Breast epithelium (tissue), 4 donors: ENCODE measurements around the gene TTYH3. TPM values are rescaled to one million over a fixed set of nuclear protein-coding genes. Genes with fewer than 3 reads are reported as not detected.

Experiments
- DNase-seq, 2 donors: peaks; one replicate each; pipeline ENCODE4 v3.0.0-alpha.2; 2019; ENCODE audit warnings: low spot score in 2 of 2
- H3K27ac ChIP-seq, 2 donors: fragments of 200-600 bp; sonication (generic) in 1 of 2; one replicate each; pipeline ENCODE4 v1.5.1; 2016 to 2019; ENCODE audit warnings: mild to moderate bottlenecking in 1 of 2
- H3K27me3 ChIP-seq, 2 donors: fragments of 200-600 bp; sonication (generic) in 1 of 2; one replicate each; pipeline versions ENCODE4 v1.5.1 to v1.6.0; 2017 to 2019; ENCODE audit warnings: control low read depth in 1 of 2, mild to moderate bottlenecking in 1 of 2
- H3K36me3 ChIP-seq: fragments of 200-600 bp; one replicate; pipeline ENCODE4 v1.5.1; 2019
- H3K4me1 ChIP-seq, 2 donors: fragments of 200-600 bp; sonication (generic); one replicate each; pipeline ENCODE4 v1.5.1; 2016 to 2019; ENCODE audit warnings: control low read depth in 1 of 2
- H3K4me3 ChIP-seq, 3 donors: fragments of 200-600 bp; sonication (generic); 1 replicate in 2 of 3; 2 replicates in 1 of 3; pipeline ENCODE4 v1.5.1; 2016 to 2019; ENCODE audit warnings: mild to moderate bottlenecking in 3 of 3, moderate library complexity in 2 of 3
- H3K9me3 ChIP-seq, 2 donors: fragments of 200-600 bp; sonication (generic) in 1 of 2; one replicate each; pipeline ENCODE4 v1.5.1; 2016 to 2019; ENCODE audit warnings: control low read depth in 1 of 2
- POLR2A ChIP-seq: fragments of 450-650 bp; IDR thresholded peaks from one replicate; pipeline ENCODE4 v1.6.1; 2016; ENCODE audit warnings: antibody characterized with exemption, mild to moderate bottlenecking, moderate library complexity
- POLR2AphosphoS5 ChIP-seq, 3 donors: sonication (generic); formaldehyde crosslinking; IDR thresholded peaks; one replicate each; pipeline ENCODE4 v1.6.1; 2017; ENCODE audit warnings: antibody characterized with exemption in 3 of 3
- intact Hi-C: fragments of 100-400 bp; cut with DNase I; formaldehyde crosslinking; loops from one replicate; pipeline ENCODE4 v1.15.1; 2023; ENCODE audit warnings: low total_unique reads
- total RNA-seq, 3 donors: library from RNA; depleted of rRNA; stranded (reverse); fragments of >200 nt; gene quantifications; one replicate each; pipeline ENCODE4 v1.1.0, GENCODE V29; 2016
- TF ChIP-seq, protein P1 (sequence below), 3 donors: fragments of 450-650 bp; IDR thresholded peaks; one replicate each; pipeline ENCODE4 v1.5.1; 2016 to 2017; ENCODE audit warnings: antibody characterized with exemption in 3 of 3, mild to moderate bottlenecking in 3 of 3, moderate library complexity in 3 of 3

TTYH3 gene
- total RNA-seq, 3 donors from 2014 or later, result 11.6 to 17.9 (median 17.4) TPM

GRCh38 chr7:2687338-2687869, 55.6 kb downstream of the TTYH3 start:
- no peak for DNase-seq

DNA sequence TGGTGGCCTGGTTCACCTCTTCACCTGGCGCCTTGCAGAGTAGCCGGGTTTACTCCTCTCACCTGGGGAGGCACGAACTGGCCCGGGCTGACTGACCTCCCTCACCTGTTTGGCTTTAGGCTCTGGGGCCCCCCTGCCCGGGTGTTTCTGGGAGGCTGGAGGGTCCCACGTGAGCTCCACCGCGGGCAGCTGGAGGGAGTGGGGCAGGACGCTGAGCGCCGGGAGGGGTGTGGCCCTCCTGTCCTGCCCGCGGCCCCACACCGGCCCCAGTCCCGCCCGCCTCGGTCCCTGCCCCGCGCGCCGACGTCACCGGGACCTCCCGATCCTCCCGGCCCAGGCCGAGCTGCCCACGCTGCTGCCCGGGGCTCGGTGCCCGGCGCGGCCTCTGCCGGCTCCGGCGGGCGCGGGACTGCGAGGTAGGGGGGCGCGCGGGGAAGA, 56.1 kb downstream of the TTYH3 start, which contains the start of gene AMZ1:
Gene AMZ1 (plus strand): TSS at position 322 of the 438 bp plus-strand sequence. CDS start 12,250 bp downstream, outside the sequence.
- peak within 1 kb of the TSS; percentile 10 to 67 (median 38) for H3K4me3 ChIP-seq
- H3K36me3 ChIP-seq, result no peaks in the 10 kb centered on the region
- intact Hi-C loops, result loop anchor here (10.0 kb wide), 1 partner anchor 213 kb away; the partner anchor contains the start of gene GRIFIN
- H3K9me3 ChIP-seq, result no peaks in the 10 kb centered on the region
- no peak for DNase-seq
- H3K27ac ChIP-seq, result no peak within 1 kb of the TSS
- H3K4me1 ChIP-seq, result peaks cover 0 to 7% of the 10 kb centered on the region in 2 donors
- peaks cover 6 to 35% of the 10 kb centered on the region in 2 donors for H3K27me3 ChIP-seq
- TF ChIP-seq POLR2A (no peak), POLR2AphosphoS5 (IDR thresholded peaks at IDR 0.05) (no peak)
- TF ChIP-seq, protein P1, sequence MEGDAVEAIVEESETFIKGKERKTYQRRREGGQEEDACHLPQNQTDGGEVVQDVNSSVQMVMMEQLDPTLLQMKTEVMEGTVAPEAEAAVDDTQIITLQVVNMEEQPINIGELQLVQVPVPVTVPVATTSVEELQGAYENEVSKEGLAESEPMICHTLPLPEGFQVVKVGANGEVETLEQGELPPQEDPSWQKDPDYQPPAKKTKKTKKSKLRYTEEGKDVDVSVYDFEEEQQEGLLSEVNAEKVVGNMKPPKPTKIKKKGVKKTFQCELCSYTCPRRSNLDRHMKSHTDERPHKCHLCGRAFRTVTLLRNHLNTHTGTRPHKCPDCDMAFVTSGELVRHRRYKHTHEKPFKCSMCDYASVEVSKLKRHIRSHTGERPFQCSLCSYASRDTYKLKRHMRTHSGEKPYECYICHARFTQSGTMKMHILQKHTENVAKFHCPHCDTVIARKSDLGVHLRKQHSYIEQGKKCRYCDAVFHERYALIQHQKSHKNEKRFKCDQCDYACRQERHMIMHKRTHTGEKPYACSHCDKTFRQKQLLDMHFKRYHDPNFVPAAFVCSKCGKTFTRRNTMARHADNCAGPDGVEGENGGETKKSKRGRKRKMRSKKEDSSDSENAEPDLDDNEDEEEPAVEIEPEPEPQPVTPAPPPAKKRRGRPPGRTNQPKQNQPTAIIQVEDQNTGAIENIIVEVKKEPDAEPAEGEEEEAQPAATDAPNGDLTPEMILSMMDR (IDR thresholded peaks at IDR 0.05), result no peak

More at GRCh38 chr7:2687338-2687869, 55.6 kb downstream of the TTYH3 start:
- H3K4me3 ChIP-seq, result peak overlapping the region in 2 of 3 donors; percentile 38 to 67
- H3K36me3 ChIP-seq, result no peaks in the 10 kb centered on the region
- TF ChIP-seq POLR2A (no peak), POLR2AphosphoS5 (IDR thresholded peaks at IDR 0.05) (no peak)
- TF ChIP-seq, protein P1 (IDR thresholded peaks at IDR 0.05), result no peak
- H3K9me3 ChIP-seq, result no peaks in the 10 kb centered on the region
- no peak overlapping the region for H3K27ac ChIP-seq
- peaks cover 6 to 35% of the 10 kb centered on the region in 2 donors for H3K27me3 ChIP-seq
- intact Hi-C loops, result loop anchor here (10.0 kb wide), 1 partner anchor 213 kb away; the partner anchor contains the start of gene GRIFIN
- H3K4me1 ChIP-seq, result peaks cover 0 to 7% of the 10 kb centered on the region in 2 donors

DNA sequence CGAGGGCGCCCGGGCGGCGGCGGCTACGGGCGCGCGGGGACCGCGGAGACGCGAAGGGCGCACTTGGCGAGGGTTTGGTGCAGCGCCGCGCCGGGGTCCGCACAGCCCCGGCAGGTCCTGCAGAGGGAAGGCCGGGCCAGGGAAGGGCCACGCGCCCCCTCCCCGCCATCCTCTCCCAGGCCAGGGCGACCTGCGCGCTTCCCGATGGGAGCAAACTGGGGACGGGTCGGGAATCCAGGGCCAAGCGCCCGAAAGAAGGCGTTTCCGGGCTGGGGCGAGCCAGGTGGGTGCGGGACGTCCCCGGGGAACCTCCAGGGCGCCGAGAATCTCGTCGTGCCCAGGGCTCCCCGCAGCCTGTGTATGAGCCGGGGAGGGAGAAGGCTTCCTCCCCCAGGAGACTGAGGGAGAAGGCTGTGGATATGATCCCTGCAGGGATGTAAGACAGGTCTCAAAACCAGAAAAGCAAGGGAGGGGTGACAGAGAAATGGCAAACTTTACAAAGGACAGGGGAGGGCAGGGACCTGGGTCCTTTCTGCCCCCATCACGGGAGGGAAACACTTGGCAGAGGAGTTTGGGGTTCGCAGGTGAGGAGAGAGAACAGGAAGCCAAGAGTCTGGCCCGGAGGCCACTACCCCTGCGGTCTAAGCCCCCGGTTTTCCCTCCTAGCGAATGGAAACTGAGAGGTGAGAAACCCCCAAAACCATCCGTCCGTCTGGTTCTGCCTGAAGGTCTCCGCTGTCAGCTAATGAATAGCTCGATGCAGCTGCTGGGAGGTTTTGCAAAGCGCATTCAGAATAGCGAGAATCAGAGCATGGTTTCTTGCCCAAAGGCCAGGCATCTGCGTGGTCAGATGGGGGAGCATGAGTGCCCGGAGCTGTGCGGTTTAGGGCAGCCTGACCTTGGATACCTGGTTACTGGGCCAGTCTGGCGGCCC, 56.9 kb downstream of the TTYH3 start:
- no peaks in the 10 kb centered on the region for H3K9me3 ChIP-seq
- intact Hi-C loops, result loop anchor here (10.0 kb wide), 1 partner anchor 214 kb away; the partner anchor contains the start of gene GRIFIN
- no peak for TF ChIP-seq POLR2A
- TF ChIP-seq, protein P1 (IDR thresholded peaks at IDR 0.05), result no peak
- TF ChIP-seq POLR2AphosphoS5 (IDR thresholded peaks at IDR 0.05), result no peak
- H3K27me3 ChIP-seq, result peaks cover 6 to 35% of the 10 kb centered on the region in 2 donors
- DNase-seq, result no peak
- peak overlapping the region; percentile 10 to 67 (median 38) for H3K4me3 ChIP-seq
- peaks cover 0 to 7% of the 10 kb centered on the region in 2 donors for H3K4me1 ChIP-seq
- H3K27ac ChIP-seq, result no peak overlapping the region
- no peaks in the 10 kb centered on the region for H3K36me3 ChIP-seq

DNA sequence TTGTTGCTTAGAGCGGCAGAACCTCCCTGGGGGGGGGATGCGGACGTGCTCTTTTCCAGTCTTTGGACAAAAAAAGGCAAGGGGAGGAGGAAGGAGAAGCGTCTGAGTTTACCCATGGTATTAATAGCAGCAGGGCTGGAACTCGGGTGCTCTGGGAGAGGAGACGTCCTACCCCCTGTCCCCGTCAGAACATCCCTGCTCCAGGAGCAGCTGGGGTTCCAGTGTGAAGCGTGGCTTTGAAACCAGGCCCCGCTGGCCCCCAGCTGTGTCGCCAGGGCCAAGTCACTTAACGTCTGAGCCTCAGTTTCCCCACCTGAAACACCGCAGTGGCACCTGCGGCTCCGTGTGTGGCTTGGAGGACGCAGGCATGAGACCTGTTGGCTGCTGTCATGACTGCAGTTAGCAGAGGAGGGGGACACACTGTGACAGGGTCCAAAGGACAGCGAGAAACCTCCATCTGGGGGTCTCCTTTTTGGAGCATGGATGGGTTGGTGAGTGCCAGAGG, 57.6 kb downstream of the TTYH3 start:
- Histone ChIP-seq H3K36me3 (no peaks in the 10 kb centered on the region), H3K9me3 (no peaks in the 10 kb centered on the region), H3K27me3 (peaks cover 6 to 35% of the 10 kb centered on the region in 2 donors), H3K4me3 (peak overlapping the region in 1 of 3 donors; percentile 67), H3K4me1 (peaks cover 0 to 7% of the 10 kb centered on the region in 2 donors), H3K27ac (no peak overlapping the region)
- TF ChIP-seq POLR2AphosphoS5 (IDR thresholded peaks at IDR 0.05) (no peak), POLR2A (no peak)
- TF ChIP-seq, protein P1 (IDR thresholded peaks at IDR 0.05), result no peak
- no peak for DNase-seq
- intact Hi-C loops, result loop anchor here (10.0 kb wide), 1 partner anchor 215 kb away; the partner anchor contains the start of gene GRIFIN
